ENCODE data around the gene BRAF. TPM values are rescaled to one million over a fixed set of nuclear protein-coding genes. Genes with fewer than 3 reads are reported as not detected.
"Not testable (repeated sequence)": the region's sequence is repeated elsewhere in the genome, so short reads cannot be mapped to it uniquely, and the experiment has no call there.

Gene BRAF
- total RNA-seq, 4 donors from 2014 or later: 33.1 to 56.0 (median 44.8) TPM

- H3K27ac ChIP-seq: no peak overlapping the region
- no peaks in the 10 kb centered on the region for H3K4me1 ChIP-seq
- H3K9me3 ChIP-seq: no peaks in the 10 kb centered on the region
- H3K27me3 ChIP-seq: no peaks in the 10 kb centered on the region
- peaks cover 0 to 47% of the 10 kb centered on the region in 2 donors for H3K36me3 ChIP-seq
- H3K4me3 ChIP-seq: no peak overlapping the region
- WGBS, 2 donors (ENCODE audit: low coverage in 1 of 2): 61 to 73% methylated on average over 3 of the region's 3 CpGs
- TF ChIP-seq POLR2A (IDR thresholded peaks at IDR 0.05) (no peak), POLR2AphosphoS5 (IDR thresholded peaks at IDR 0.05) (no peak), CTCF (IDR thresholded peaks at IDR 0.05) (no peak), EP300 (IDR thresholded peaks at IDR 0.05) (no peak)
- ATAC-seq: no peak
Observed at GRCh38 chr7:140754506-140754905, 170.2 kb downstream of the BRAF start.

DNA sequence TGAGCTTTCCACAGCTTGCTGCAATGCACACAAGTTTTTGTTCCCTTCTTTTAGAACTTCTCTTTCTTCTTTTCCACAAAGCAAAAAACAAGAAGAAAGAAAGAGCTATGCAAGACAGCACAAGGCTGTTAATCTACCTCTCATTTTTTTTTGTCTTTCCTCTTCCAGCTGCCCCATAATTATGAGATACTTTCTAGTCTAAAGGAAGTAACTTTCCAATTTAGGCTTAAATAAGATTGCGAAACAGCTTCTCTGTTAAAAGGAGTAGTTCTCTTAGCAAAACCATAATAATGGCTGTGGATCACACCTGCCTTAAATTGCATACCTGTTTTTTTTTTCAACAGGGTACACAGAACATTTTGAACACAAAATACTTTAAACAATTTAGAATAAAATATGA lies 172.2 kb downstream of the BRAF start:
- Histone ChIP-seq H3K4me1 (no peaks in the 10 kb centered on the region), H3K4me3 (no peak overlapping the region), H3K36me3 (peaks cover 0 to 64% of the 10 kb centered on the region in 2 donors), H3K27me3 (no peaks in the 10 kb centered on the region), H3K9me3 (no peaks in the 10 kb centered on the region), H3K27ac (no peak overlapping the region)
- no peak for ATAC-seq
- no peak for TF ChIP-seq CTCF (IDR thresholded peaks at IDR 0.05)
- no peak for TF ChIP-seq EP300 (IDR thresholded peaks at IDR 0.05)
- TF ChIP-seq POLR2AphosphoS5 (IDR thresholded peaks at IDR 0.05): no peak
- no peak for TF ChIP-seq POLR2A (IDR thresholded peaks at IDR 0.05)
- 94 to 100% methylated on average over 1 of the region's 1 CpG for WGBS, 2 donors (ENCODE audit: low coverage in 1 of 2)

- no peak overlapping the region for H3K4me3 ChIP-seq
- no peaks in the 10 kb centered on the region for H3K27me3 ChIP-seq
- no peak for ATAC-seq
- H3K27ac ChIP-seq: no peak overlapping the region
- no peaks in the 10 kb centered on the region for H3K4me1 ChIP-seq
- 100% methylated on average over 1 of the region's 2 CpGs; no CpG with 5 or more reads in 1 of the 2 donors for WGBS, 2 donors (ENCODE audit: low coverage in 1 of 2)
- no peaks in the 10 kb centered on the region for H3K9me3 ChIP-seq
- no peak for TF ChIP-seq POLR2A (IDR thresholded peaks at IDR 0.05)
- TF ChIP-seq EP300 (IDR thresholded peaks at IDR 0.05): no peak
- TF ChIP-seq POLR2AphosphoS5 (IDR thresholded peaks at IDR 0.05): no peak
- no peak for TF ChIP-seq CTCF (IDR thresholded peaks at IDR 0.05)
- peaks cover 0 to 57% of the 10 kb centered on the region in 2 donors for H3K36me3 ChIP-seq
Observed at GRCh38 chr7:140746751-140747150, 178.0 kb downstream of the BRAF start.

DNA sequence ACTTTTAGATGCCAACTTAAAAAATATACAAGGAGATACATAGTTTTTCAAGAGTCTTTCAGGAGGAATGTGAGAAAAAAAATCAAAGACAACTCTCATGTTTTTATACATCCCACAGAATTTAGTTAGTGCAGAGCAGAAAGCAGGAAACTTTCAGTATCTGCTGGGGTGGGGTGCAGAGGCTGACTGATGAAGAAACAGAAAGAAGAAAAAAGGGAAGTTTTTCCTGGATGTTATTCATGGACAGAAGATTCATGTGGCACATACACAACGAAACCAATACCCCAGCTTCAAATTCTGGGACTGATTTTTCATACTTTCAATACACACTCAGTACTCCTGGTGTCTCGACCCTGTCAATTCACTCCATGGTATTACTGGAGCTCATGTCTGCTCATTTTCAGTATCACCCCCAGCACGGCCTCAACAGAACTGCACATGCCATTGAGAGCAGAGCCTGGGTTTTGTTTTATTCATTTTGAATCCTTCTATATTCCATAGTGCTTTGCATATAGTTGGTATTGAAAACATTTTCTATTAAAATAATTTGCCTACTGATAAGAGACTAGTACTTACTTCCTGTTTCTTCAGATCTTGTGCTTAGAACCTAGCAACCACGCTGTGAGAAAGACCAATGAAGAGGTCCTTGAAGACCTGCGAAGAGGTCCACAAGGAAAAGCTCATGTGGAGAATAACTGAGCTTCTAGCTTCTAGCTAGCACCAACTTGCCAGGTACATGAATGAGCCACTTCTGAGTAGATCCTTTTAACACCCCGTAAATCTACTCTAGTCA lies 179.3 kb downstream of the BRAF start:
- H3K36me3 ChIP-seq: peaks cover 0 to 55% of the 10 kb centered on the region in 2 donors
- H3K4me3 ChIP-seq: no peak overlapping the region
- H3K9me3 ChIP-seq: no peaks in the 10 kb centered on the region
- ATAC-seq: no peak
- no peak overlapping the region for H3K27ac ChIP-seq
- H3K4me1 ChIP-seq: no peaks in the 10 kb centered on the region
- WGBS, 2 donors (ENCODE audit: low coverage in 1 of 2): 87 to 88% methylated on average over 6 of the region's 6 CpGs
- H3K27me3 ChIP-seq: no peaks in the 10 kb centered on the region
- TF ChIP-seq POLR2AphosphoS5 (IDR thresholded peaks at IDR 0.05): no peak
- no peak for TF ChIP-seq POLR2A (IDR thresholded peaks at IDR 0.05)
- TF ChIP-seq CTCF (IDR thresholded peaks at IDR 0.05): no peak
- no peak for TF ChIP-seq EP300 (IDR thresholded peaks at IDR 0.05)

- H3K27ac ChIP-seq: no peak overlapping the region
- 89 to 91% methylated on average over 1 of the region's 2 CpGs for whole genome bisulfite sequencing, 2 donors (ENCODE audit: low coverage in 1 of 2)
- no peak overlapping the region for H3K4me3 ChIP-seq
Observed at GRCh38 chr7:140744005-140744404, 180.7 kb downstream of the BRAF start.

DNA sequence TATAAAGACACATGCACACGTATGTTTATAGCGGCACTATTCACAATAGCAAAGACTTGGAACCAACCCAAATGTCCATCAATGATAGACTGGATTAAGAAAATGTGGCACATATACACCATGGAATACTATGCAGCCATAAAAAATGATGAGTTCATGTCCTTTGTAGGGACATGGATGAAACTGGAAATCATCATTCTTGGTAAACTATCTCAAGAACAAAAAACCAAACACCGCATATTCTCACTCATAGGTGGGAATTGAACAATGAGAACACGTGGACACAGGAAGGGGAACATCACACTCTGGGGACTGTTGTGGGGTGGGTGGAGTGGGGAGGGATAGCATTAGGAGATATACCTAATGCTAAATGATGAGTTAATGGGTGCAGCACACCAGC lies 181.5 kb downstream of the BRAF start:
- not testable (repeated sequence) for H3K4me1 ChIP-seq, H3K27ac ChIP-seq, ATAC-seq, H3K4me3 ChIP-seq, H3K9me3 ChIP-seq, H3K27me3 ChIP-seq
- WGBS, 2 donors (ENCODE audit: low coverage in 1 of 2): 100% methylated on average over 1 of the region's 4 CpGs; no CpG with 5 or more reads in 1 of the 2 donors
- H3K36me3 ChIP-seq: peaks cover 1 to 56% of the 10 kb centered on the region in 2 donors

More at GRCh38 chr7:140744005-140744404, 180.7 kb downstream of the BRAF start:
- no peaks in the 10 kb centered on the region for H3K9me3 ChIP-seq
- peaks cover 0 to 56% of the 10 kb centered on the region in 2 donors for H3K36me3 ChIP-seq
- TF ChIP-seq EP300 (IDR thresholded peaks at IDR 0.05) (no peak), POLR2AphosphoS5 (IDR thresholded peaks at IDR 0.05) (no peak), CTCF (IDR thresholded peaks at IDR 0.05) (no peak), POLR2A (IDR thresholded peaks at IDR 0.05) (no peak)
- ATAC-seq: no peak
- H3K27me3 ChIP-seq: no peaks in the 10 kb centered on the region
- no peaks in the 10 kb centered on the region for H3K4me1 ChIP-seq
